Uterus (tissue), 2 donors: ENCODE results near the gene HLA-DPA1.

Experiments used
- POLR2A ChIP-seq, 2 donors: fragments of 450-650 bp; IDR thresholded peaks; one replicate each; pipeline ENCODE4 v1.6.1; 2016; ENCODE audit warnings: antibody characterized with exemption in 2 of 2, mild to moderate bottlenecking in 1 of 2, moderate library complexity in 1 of 2
- TF ChIP-seq, protein P1 (sequence below), 4 experiments: fragments of 200-600 bp in 2 of 4; fragments of 450-650 bp in 2 of 4; sonication (generic) in 2 of 4; IDR thresholded peaks; one replicate each; pipeline ENCODE4 v1.5.1; 2016 to 2019; ENCODE audit warnings: antibody characterized with exemption in 4 of 4, mild to moderate bottlenecking in 2 of 4, moderate library complexity in 1 of 4

DNA sequence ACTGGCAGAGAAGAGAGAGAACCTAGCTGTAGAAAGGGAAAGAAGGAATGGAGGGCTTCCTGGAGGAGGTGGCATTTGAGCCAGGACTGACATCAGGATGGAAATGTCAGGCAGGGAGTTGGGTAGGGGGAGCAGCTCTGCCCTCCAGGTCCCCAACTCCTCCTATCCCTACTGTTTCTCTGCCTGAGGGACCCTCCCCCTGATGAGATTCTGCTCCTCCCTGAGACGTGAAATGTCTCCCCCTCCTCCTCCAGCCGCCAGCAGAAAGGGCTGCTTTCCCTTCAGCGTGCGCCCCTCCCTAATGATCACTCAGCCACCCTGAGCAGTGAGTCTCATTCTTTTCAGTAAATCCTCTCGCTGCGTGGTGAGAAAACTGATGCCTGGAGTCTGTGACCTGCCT, 43.0 kb upstream of the HLA-DPA1 start:
- TF ChIP-seq POLR2A (IDR thresholded peaks at IDR 0.05), result no peak
- TF ChIP-seq, protein P1, sequence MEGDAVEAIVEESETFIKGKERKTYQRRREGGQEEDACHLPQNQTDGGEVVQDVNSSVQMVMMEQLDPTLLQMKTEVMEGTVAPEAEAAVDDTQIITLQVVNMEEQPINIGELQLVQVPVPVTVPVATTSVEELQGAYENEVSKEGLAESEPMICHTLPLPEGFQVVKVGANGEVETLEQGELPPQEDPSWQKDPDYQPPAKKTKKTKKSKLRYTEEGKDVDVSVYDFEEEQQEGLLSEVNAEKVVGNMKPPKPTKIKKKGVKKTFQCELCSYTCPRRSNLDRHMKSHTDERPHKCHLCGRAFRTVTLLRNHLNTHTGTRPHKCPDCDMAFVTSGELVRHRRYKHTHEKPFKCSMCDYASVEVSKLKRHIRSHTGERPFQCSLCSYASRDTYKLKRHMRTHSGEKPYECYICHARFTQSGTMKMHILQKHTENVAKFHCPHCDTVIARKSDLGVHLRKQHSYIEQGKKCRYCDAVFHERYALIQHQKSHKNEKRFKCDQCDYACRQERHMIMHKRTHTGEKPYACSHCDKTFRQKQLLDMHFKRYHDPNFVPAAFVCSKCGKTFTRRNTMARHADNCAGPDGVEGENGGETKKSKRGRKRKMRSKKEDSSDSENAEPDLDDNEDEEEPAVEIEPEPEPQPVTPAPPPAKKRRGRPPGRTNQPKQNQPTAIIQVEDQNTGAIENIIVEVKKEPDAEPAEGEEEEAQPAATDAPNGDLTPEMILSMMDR (IDR thresholded peaks at IDR 0.05), result no peak
